EH (cell line): Measurements from ENCODE around the gene E2F4.

Source experiments
- DNase-seq: peaks from one replicate; pipeline ENCODE4 v3.0.0-alpha.2; 2015; ENCODE audit warnings: low read depth

The E2F4 gene

DNA sequence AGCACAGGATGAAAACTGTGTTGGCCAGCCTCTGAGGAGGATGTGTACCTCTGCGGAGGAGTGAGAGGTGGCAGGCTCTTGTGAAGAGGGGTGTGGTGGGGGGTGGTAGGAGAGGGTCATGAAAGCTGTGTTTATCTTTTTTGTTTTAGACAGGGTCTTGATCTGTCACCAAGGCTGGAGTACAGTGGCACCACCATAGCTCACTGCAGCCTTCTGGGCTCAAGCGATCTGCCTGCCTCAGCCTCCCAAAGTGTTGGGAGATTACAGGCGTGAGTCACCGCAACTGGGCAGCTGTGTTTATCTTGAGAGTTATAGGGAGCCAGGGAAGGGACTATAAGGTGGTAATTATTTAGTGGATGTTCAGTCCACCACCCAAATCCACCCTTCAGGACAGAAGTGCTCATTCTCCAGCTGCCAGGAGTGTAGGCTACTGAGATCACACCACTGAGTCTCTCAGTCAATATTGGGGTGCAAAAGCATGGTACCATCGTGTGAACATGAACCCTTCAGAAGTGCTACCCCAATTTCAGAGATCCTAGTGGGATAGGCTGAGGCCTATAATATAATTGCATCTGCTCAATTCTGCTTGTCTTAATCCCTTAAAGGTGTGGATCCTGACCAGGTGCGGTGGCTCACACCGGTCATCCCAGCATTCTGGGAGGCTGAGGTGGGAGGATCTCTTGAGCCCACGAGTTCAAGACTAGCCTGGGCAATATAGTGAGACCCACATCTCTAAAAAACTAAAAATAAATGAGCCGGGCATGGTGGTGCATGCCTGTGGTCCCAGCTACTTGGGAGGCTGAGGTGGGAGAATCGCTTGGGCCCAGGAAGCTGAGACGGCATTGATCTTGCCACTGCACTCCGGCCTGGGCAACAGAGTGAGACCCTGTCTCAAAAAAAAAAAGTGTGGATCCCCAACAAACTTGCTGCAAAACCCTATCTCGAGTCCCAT, 1.2 kb upstream of the E2F4 start:
- peak; percentile 52 for DNase-seq

DNA sequence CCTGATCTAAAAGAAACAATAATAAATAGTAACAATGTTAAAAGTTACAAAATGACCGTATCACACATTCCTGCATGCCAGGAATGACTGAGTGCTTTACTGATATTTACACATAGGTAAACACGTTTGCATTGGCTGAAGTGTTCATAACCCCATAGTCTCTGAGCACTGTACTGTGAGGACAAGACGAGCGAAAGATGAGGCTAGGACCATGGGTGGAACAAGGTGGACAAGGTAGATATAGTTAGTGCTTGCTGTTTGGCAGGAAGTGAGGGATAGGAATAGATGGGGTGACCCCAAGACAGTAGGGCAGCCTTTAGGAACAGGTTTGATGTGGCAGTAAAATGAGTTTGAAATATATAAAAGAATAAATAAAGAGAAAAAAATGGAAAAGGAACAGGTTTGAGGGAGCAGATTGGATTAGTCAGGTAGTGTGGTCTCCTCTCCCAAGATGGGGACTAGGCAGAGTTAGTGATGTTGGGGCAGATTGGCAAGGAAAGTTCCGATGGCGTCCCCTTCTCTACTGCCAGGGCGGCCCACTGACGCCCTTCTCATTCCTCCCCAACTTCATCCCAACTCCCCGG, 452 bp upstream of the E2F4 start:
- no peak for DNase-seq

DNA sequence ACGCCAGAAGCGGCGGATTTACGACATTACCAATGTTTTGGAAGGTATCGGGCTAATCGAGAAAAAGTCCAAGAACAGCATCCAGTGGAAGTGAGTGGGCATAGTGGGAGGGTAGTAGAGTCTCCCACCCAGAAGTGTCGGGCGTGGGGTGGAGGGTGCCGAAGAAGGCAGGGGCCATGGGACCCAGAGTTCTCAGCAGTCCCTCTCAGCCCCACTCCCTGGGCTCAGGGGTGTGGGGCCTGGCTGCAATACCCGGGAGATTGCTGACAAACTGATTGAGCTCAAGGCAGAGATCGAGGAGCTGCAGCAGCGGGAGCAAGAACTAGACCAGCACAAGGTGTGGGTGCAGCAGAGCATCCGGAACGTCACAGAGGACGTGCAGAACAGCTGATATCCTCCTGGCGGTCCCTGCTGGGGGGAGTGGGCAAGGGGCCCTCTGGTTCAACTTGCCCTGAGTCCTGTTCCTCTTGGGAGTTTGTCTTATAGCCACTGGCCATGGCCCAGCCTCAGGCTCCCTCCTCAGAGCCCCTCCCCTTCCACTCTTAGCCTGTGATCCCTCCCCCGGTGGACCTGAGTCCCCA, 916 bp downstream of the E2F4 start:
- DNase-seq: no peak

DNA sequence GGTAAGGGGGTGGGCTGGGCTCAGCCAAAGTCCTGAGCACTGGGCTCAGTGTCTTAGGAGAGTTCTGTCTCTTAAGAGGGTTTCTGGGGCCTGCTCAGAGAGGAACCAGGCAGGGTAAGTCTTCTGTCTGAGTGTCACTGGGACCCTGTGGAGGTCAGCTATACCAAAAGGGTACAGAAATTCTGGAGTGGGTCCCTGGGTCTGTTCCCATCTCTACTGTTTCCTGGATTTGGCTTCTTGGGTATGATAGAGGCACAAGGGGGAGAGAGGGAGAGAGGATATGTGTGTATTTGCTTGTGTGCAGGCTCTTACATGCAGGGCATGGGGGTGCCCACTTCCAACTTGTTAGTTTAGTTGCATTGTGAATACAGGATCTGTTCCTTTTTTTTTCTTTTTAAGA, 1.6 kb downstream of the E2F4 start:
- no peak for DNase-seq

DNA sequence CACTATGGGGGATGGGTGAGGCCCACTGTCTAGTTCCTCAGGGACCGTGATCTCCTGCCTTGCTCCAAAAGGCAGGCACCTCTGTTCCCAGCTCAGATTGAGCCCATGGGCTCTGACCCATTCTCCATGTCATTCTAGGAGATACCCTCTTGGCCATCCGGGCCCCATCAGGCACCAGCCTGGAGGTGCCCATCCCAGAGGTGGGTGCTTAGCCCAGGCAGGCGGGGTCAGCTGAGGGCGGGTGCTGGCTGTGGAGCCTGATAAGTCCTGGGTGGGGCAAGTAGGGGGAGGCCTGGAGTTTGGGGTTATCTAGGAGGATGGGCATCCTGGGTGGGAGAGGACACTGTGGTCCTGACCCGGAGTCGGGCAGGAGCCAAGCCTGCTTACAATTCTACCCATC, 2.3 kb downstream of the E2F4 start:
- no peak for DNase-seq

DNA sequence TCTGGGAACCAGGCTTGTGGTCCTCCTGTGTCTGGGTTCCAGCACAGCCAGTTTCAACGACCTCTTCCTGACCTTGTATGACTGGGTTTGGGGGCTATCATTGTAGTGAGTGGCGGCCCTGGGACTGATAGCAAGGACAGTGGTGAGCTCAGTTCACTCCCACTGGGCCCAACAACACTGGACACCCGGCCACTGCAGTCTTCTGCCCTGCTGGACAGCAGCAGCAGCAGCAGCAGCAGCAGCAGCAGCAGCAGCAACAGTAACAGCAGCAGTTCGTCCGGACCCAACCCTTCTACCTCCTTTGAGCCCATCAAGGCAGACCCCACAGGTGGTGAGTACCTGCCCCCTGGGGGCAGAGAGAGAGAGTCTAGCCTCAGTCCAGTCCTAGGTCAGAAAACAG, 3.7 kb downstream of the E2F4 start:
- DNase-seq: no peak

DNA sequence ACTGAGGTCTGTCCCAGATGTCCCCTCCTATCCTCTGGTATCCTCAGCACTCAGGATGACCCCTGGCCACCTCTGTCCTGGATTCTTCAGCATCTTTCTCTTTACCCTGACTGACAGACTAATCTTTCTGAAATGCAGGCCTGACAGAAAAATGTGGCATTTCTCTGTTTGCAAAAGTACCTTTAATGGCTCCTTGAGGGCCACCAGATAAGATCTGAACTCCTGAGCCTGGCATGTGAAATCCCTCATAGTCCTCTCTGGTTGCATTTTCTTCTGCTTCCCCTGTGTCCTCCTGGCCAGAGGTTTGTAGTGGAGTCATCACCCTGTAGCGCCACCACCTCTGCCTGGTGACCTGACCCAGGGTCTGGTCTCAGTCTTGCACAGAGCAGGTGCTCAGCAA, 4.9 kb downstream of the E2F4 start:
- DNase-seq: no peak

DNA sequence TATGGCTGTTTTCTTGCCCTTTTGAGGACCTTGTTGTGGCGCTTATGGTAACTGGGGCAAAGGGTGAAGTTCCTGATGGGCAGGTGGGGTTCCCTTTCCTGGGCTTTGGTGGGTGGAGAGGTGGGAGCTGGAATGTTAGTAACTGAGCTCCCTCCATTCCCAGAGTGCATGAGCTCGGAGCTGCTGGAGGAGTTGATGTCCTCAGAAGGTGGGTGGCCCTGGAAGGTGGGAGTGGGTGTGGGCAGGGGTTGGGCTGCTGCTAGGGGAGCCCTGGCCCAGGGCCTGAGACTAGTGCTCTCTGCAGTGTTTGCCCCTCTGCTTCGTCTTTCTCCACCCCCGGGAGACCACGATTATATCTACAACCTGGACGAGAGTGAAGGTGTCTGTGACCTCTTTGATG, 5.7 kb downstream of the E2F4 start:
- DNase-seq: no peak

DNA sequence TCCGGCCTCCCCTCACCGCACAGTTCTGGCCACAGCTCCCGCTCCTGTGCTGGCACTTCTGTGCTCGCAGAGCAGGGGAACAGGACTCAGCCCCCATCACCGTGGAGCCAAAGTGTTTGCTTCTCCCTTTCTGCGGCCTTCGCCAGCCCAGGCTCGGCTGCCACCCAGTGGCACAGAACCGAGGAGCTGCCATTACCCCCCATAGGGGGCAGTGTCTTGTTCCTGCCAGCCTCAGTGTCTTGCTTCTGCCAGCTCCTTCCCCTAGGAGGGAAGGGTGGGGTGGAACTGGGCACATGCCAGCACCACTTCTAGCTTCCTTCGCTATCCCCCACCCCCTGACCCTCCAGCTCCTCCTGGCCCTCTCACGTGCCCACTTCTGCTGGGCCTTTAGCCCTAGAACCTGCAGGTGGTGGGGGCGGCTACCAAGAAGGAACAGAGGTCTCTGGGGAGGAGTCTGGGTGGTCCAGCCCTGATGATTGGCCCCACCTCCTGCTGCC, 6.3 kb downstream of the E2F4 start:
- peak; percentile 44 for DNase-seq

DNA sequence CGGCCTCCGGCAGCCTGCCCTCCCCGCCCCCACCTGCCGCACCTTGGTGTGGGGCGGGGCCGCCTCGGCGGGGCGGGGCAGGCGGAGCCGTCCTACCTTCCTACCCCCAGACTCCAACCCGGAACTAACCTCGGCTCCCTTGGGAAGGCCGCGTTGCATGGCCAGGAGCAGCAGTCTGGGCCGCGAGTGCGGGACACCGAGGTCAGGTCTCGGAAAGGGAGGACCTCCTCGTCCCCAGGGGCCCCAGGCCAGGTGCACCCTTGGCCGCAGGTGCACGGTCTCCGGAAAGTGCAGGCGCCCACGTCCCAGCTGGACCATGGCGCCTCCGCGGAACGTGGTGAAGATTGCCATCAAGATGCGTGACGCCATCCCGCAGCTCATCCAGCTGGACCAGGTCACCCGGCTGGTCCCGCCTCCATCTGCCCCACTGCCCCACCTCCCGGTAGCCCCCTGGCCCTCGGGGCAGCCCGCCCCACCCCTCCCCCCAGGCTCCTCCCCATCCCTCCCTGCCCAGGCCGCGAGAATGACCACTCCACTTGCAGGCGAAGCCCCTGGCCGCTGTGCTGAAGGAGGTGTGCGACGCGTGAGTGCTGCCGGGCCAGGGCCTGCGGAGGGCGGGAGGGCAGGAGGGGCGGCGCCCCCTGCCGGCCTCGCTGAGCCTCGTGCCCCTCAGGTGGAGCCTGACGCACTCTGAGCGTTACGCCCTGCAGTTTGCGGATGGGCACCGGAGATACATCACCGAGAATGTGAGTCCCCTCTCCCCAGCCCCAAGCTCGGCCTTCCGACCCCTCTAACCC, 7.3 kb downstream of the E2F4 start, which contains the start of gene ELMO3:
ELMO3 (plus strand) TSS at position 121 of the 797 bp plus-strand sequence; CDS start at position 317, 196 bp downstream.
- DNase-seq: no peak

DNA sequence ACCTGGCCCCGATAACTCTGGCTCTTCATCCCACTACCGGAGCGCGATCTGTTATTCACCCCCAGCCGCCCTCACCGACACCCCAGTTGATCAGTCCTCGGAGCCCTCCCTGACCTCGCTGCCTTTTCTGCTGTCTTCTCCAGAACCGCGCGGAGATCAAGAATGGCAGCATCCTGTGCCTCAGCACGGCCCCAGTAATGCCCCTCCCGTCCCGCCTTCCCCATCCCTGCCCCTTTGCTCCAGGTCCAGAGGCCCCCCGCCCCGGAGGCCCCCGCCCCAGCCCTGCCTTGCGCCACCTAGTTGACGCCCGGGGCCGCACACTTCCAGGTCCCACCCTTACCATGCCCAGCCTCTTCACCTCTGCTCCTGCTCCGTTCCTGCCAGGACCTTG, 7.8 kb downstream of the E2F4 start:
- no peak for DNase-seq

DNA sequence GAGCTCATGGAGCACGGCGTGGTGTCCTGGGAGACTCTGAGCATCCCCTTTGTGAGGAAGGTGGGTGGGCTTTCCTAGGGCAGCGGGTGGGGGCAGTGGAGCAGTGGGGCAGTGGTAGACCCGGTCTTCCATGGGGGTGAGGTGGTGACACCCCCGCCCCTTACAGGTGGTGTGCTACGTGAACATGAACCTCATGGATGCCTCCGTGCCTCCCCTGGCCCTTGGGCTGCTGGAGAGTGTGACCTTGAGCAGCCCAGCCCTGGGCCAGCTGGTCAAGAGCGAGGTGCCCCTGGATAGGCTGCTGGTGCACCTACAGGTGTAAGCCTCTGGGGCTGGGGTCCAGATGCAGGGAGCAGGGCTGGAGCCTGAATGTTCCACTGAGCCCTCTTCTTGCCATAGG, 8.5 kb downstream of the E2F4 start:
- DNase-seq: no peak

DNA sequence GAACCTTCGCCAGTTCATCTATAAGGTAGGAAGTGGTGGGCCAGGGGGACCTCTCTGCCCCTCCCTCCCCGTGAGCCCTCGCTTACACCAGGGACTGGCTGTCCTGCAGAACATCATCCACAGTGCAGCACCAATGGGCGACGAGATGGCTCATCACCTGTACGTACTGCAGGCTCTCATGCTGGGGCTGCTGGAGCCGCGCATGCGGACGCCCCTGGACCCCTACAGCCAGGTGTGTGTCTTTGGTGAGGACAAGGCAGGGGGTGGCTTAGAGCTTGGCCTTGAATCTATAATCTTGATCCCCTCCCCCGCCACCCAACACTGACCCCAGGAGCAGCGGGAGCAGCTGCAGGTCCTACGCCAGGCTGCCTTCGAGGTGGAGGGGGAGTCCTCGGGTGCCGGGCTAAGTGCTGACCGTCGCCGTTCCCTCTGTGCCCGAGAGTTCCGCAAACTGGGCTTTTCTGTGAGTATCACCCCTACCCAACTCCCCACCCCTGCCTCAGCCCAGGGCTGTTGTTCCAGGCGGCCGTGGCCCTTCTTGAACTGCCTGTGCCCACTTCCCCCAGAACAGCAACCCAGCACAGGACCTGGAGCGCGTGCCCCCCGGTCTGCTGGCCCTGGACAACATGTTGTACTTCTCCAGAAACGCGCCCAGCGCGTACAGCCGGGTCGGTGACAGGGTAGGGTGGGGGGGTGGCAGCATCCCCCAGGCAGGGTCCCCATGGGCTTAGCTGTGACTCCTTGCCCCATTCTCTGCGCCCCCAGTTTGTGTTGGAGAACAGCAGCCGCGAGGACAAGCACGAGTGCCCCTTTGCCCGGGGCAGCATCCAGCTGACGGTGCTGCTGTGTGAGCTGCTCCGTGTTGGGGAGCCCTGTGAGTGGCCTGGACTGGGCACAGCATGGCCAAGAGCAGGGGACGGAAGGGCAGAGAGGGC, 9.7 kb downstream of the E2F4 start:
- no peak for DNase-seq

DNA sequence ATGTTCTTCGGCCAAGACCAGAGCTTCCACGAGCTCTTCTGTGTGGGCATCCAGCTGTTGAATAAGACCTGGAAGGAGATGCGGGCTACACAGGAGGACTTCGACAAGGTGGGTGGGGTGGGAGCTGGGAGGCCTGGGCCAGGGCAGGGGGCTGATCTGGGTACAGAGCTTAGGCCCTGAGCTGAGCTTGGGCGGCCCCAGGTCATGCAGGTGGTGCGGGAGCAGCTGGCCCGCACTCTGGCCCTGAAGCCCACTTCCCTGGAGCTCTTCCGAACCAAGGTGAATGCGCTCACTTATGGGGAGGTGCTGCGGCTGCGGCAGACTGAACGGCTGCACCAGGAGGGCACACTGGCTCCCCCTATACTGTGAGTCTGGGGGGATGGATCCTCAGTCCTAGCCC, 10.5 kb downstream of the E2F4 start:
- no peak for DNase-seq

DNA sequence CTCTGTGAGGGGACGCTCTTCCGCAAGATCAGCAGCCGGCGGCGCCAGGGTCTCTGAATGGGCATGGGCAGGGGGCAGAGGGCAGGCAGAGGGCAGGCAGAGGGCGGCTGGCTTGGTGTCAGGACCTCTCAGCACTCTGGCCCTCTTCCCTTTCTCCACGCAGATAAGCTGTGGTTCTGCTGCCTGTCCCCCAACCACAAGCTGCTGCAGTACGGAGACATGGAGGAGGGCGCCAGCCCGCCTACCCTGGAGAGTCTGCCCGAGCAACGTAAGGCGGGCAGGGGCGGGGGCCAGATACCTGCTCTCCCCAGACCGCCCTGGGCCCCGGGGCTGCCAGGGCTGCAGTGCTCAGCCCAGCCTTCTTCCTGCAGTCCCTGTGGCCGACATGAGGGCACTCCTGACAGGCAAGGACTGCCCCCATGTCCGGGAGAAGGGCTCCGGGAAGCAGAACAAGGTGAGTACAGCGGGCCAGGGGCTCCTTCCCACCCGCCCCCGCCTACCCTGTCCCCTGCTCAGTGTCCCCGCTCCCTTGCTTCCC, 11.1 kb downstream of the E2F4 start:
- no peak for DNase-seq

DNA sequence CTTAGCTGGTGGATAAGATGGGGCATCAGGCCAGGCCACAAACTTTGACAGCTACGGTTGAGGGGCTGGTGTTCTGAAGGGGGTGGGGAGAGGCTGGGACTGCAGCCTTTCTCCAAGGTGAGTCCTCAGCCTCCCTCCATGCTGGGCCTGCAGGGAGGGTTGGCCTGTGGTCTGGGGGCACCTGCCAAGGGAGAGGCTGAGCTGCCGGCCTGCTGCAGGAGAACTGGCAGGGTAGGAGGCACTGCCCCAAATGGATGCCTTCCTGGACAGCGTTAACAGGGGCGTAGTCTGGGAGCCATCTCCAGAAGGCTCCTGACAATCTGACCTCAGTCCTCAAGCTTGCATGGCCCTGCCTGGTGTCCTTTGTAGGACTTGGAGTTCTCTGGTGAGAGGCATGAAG, 12.1 kb downstream of the E2F4 start:
- no peak for DNase-seq

DNA sequence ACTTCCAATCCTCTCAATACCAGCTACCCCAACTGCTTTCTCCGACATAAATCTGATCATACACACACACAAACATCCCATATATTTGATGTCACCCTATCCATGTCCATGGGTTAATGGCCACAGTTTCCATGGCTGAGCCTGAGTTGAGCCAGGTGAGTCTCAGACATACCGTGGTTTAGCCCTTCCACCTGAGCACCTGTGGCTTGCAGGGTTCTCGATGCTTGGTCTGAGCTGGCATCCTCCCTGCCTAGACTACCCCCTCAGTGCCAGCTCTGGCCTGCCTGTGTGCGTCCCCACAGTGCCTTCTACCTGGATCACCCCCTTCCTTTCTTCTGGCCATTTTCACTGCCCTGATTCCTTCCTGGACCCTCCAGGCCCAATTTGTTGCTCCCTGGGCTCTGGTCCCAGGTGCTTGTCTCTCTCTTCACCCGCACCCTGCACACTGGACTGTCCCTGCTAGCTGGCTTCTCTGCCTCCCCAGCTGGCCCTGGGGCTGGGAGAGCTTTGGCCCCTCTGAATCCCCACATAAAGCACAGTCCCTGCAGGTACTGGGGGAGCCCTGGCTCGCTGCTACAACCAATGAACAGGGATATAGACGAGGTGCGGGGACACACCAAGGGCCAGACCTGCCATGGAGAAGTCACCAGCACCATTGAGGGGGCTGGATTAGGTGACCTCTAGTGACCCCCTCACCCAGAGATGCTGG, 14.3 kb downstream of the E2F4 start:
- no peak for DNase-seq

DNA sequence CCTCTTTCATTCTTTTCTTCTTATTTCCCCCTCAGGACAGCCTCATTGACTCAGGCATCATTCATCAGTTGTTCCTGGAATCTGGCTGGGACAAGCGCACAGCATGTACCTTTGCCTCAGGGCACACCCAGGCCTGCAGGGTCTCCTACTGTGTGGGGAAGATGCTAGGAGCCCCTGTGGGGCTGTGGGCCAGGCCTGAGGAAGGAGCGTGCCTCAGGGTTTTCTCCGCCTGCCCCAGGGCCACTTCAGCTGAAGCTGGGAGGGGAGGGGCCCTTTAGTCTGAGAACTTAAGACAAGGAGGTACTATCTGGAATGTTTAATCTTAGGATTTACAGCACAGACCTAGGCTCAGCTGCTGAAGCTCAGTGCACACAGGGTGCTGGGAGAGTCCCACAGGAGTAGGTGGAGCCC, 14.9 kb downstream of the E2F4 start:
- DNase-seq: no peak

DNA sequence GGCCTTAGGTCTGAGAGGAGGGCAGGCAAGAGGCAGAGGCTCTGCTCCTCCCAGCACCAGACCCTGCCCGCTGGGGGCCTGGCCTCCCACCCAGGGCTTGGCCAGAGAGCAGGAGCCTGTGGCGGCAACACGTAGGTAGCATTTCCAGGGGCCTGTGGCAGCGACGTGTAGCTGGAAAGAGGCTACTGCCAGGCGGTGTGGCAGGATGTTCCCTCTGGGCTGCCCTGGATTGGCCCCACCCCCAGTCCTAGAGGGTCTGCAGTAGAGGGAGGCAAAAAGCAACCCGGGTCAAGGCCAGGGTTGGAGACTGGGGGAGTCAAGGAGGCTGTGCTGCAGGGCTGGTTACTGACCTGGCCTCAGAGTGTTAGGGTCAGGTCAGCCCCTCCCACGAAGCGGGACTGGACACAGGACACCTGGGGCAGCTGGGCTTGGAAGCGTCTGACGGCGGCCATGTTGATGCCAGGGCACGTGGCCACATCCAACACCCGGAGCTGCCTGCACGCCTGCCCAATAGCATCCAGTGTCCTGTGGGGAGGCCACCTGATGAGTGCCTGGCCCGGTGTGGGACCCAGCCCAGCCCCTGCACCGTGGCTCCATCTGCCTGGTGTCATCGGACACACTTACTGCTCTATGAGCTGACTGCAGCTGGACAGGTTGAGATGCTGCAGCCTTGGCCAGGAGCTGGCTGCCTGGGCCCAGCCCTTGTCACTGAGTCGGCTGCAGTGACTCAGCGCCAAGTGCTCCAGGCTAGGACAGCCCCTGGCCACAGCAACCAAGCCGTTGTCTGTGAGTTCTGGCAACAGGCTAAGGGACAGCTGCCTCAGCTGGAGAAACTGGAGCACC, 15.5 kb downstream of the E2F4 start:
- DNase-seq: peak; percentile 81
